ENCODE results near the gene KCTD19.
"Not testable (repeated sequence)": the region's sequence is repeated elsewhere in the genome, so short reads cannot be mapped to it uniquely, and the experiment has no call there.

Gene KCTD19

GRCh38 chr16:67326472-67327309 is at the start of gene KCTD19, which contains the start of gene LRRC36:
Gene KCTD19 (minus strand): TSS chr16:67326741. CDS start chr16:67326707, 34 bp downstream.
Gene LRRC36 (plus strand): TSS chr16:67326815. CDS start chr16:67326863, 48 bp downstream.
- H3K4me3 ChIP-seq (ENCODE audit: low read length), result peak within 1 kb of the TSS; percentile 59
- H3K36me3 ChIP-seq (ENCODE audit: control insufficient read depth, insufficient read depth, low read length), result no peaks in the 10 kb centered on the region
- no peaks in the 10 kb centered on the region for H3K27me3 ChIP-seq (ENCODE audit: control insufficient read depth, insufficient read depth, low read length)
- no peak within 1 kb of the TSS for H3K27ac ChIP-seq (ENCODE audit: low read depth, low read length)
- peaks cover 3% of the 10 kb centered on the region for H3K4me1 ChIP-seq (ENCODE audit: control insufficient read depth, insufficient read depth, low read length)
- peak within 1 kb of the TSS; percentile 56 for H3K9ac ChIP-seq (ENCODE audit: low read length)

- H3K4me1 ChIP-seq (ENCODE audit: control insufficient read depth, insufficient read depth, low read length); H3K36me3 ChIP-seq (ENCODE audit: control insufficient read depth, insufficient read depth, low read length); H3K27ac ChIP-seq (ENCODE audit: low read depth, low read length); H3K27me3 ChIP-seq (ENCODE audit: control insufficient read depth, insufficient read depth, low read length); H3K4me3 ChIP-seq (ENCODE audit: low read length); H3K9ac ChIP-seq (ENCODE audit: low read length): not testable (repeated sequence)
These were observed 49.5 kb upstream of the KCTD19 start for GRCh38 chr16:67376012-67376411.

- H3K27ac ChIP-seq (ENCODE audit: low read depth, low read length), result no peak overlapping the region
- H3K4me3 ChIP-seq (ENCODE audit: low read length), result no peak overlapping the region
- no peaks in the 10 kb centered on the region for H3K4me1 ChIP-seq (ENCODE audit: control insufficient read depth, insufficient read depth, low read length)
- no peak overlapping the region for H3K9ac ChIP-seq (ENCODE audit: low read length)
- H3K36me3 ChIP-seq (ENCODE audit: control insufficient read depth, insufficient read depth, low read length), result no peaks in the 10 kb centered on the region
- no peaks in the 10 kb centered on the region for H3K27me3 ChIP-seq (ENCODE audit: control insufficient read depth, insufficient read depth, low read length)
These were observed 46.1 kb upstream of the KCTD19 start for GRCh38 chr16:67372664-67373063.

- Histone ChIP-seq H3K4me3 (ENCODE audit: low read length) (no peak overlapping the region), H3K4me1 (ENCODE audit: control insufficient read depth, insufficient read depth, low read length) (no peaks in the 10 kb centered on the region), H3K9ac (ENCODE audit: low read length) (no peak overlapping the region), H3K27me3 (ENCODE audit: control insufficient read depth, insufficient read depth, low read length) (no peaks in the 10 kb centered on the region), H3K36me3 (ENCODE audit: control insufficient read depth, insufficient read depth, low read length) (no peaks in the 10 kb centered on the region), H3K27ac (ENCODE audit: low read depth, low read length) (no peak overlapping the region)
These were observed 44.1 kb upstream of the KCTD19 start for GRCh38 chr16:67370661-67371060.

GRCh38 chr16:67364600-67365235 is 38.2 kb upstream of the KCTD19 start:
- Histone ChIP-seq H3K27ac (ENCODE audit: low read depth, low read length) (no peak overlapping the region), H3K36me3 (ENCODE audit: control insufficient read depth, insufficient read depth, low read length) (no peaks in the 10 kb centered on the region), H3K4me3 (ENCODE audit: low read length) (no peak overlapping the region), H3K9ac (ENCODE audit: low read length) (no peak overlapping the region), H3K27me3 (ENCODE audit: control insufficient read depth, insufficient read depth, low read length) (no peaks in the 10 kb centered on the region), H3K4me1 (ENCODE audit: control insufficient read depth, insufficient read depth, low read length) (no peaks in the 10 kb centered on the region)

GRCh38 chr16:67361038-67361437 is 34.5 kb upstream of the KCTD19 start:
- Histone ChIP-seq H3K27ac (ENCODE audit: low read depth, low read length) (no peak overlapping the region), H3K9ac (ENCODE audit: low read length) (no peak overlapping the region), H3K4me3 (ENCODE audit: low read length) (no peak overlapping the region), H3K36me3 (ENCODE audit: control insufficient read depth, insufficient read depth, low read length) (no peaks in the 10 kb centered on the region), H3K4me1 (ENCODE audit: control insufficient read depth, insufficient read depth, low read length) (no peaks in the 10 kb centered on the region), H3K27me3 (ENCODE audit: control insufficient read depth, insufficient read depth, low read length) (no peaks in the 10 kb centered on the region)

GRCh38 chr16:67359540-67360269 is 33.2 kb upstream of the KCTD19 start:
- H3K27me3 ChIP-seq (ENCODE audit: control insufficient read depth, insufficient read depth, low read length); H3K27ac ChIP-seq (ENCODE audit: low read depth, low read length); H3K4me3 ChIP-seq (ENCODE audit: low read length); H3K36me3 ChIP-seq (ENCODE audit: control insufficient read depth, insufficient read depth, low read length); H3K4me1 ChIP-seq (ENCODE audit: control insufficient read depth, insufficient read depth, low read length); H3K9ac ChIP-seq (ENCODE audit: low read length): not testable (repeated sequence)

- no peak overlapping the region for H3K27ac ChIP-seq (ENCODE audit: low read depth, low read length)
- no peaks in the 10 kb centered on the region for H3K4me1 ChIP-seq (ENCODE audit: control insufficient read depth, insufficient read depth, low read length)
- H3K27me3 ChIP-seq (ENCODE audit: control insufficient read depth, insufficient read depth, low read length), result no peaks in the 10 kb centered on the region
- no peak overlapping the region for H3K4me3 ChIP-seq (ENCODE audit: low read length)
- no peak overlapping the region for H3K9ac ChIP-seq (ENCODE audit: low read length)
- no peaks in the 10 kb centered on the region for H3K36me3 ChIP-seq (ENCODE audit: control insufficient read depth, insufficient read depth, low read length)
These were observed 31.0 kb upstream of the KCTD19 start for GRCh38 chr16:67357561-67357960.

GRCh38 chr16:67356396-67356795 is 29.9 kb upstream of the KCTD19 start:
- Histone ChIP-seq H3K9ac (ENCODE audit: low read length) (no peak overlapping the region), H3K4me3 (ENCODE audit: low read length) (no peak overlapping the region), H3K27me3 (ENCODE audit: control insufficient read depth, insufficient read depth, low read length) (no peaks in the 10 kb centered on the region), H3K4me1 (ENCODE audit: control insufficient read depth, insufficient read depth, low read length) (no peaks in the 10 kb centered on the region), H3K36me3 (ENCODE audit: control insufficient read depth, insufficient read depth, low read length) (no peaks in the 10 kb centered on the region), H3K27ac (ENCODE audit: low read depth, low read length) (no peak overlapping the region)

GRCh38 chr16:67352463-67352862 is 25.9 kb upstream of the KCTD19 start:
- not testable (repeated sequence) for H3K36me3 ChIP-seq (ENCODE audit: control insufficient read depth, insufficient read depth, low read length); H3K4me1 ChIP-seq (ENCODE audit: control insufficient read depth, insufficient read depth, low read length); H3K27me3 ChIP-seq (ENCODE audit: control insufficient read depth, insufficient read depth, low read length); H3K9ac ChIP-seq (ENCODE audit: low read length); H3K27ac ChIP-seq (ENCODE audit: low read depth, low read length); H3K4me3 ChIP-seq (ENCODE audit: low read length)

GRCh38 chr16:67350324-67350723 is 23.8 kb upstream of the KCTD19 start:
- Histone ChIP-seq H3K9ac (ENCODE audit: low read length) (no peak overlapping the region), H3K4me3 (ENCODE audit: low read length) (no peak overlapping the region), H3K27me3 (ENCODE audit: control insufficient read depth, insufficient read depth, low read length) (no peaks in the 10 kb centered on the region), H3K27ac (ENCODE audit: low read depth, low read length) (no peak overlapping the region), H3K36me3 (ENCODE audit: control insufficient read depth, insufficient read depth, low read length) (no peaks in the 10 kb centered on the region), H3K4me1 (ENCODE audit: control insufficient read depth, insufficient read depth, low read length) (no peaks in the 10 kb centered on the region)

- Histone ChIP-seq H3K9ac (ENCODE audit: low read length) (no peak overlapping the region), H3K4me3 (ENCODE audit: low read length) (no peak overlapping the region), H3K27me3 (ENCODE audit: control insufficient read depth, insufficient read depth, low read length) (no peaks in the 10 kb centered on the region), H3K4me1 (ENCODE audit: control insufficient read depth, insufficient read depth, low read length) (no peaks in the 10 kb centered on the region), H3K27ac (ENCODE audit: low read depth, low read length) (no peak overlapping the region), H3K36me3 (ENCODE audit: control insufficient read depth, insufficient read depth, low read length) (no peaks in the 10 kb centered on the region)
These were observed 22.6 kb upstream of the KCTD19 start for GRCh38 chr16:67349172-67349571.
